Activated CD8-positive, alpha-beta memory T cell treated with anti-CD3 and anti-CD28 coated beads, Interleukin-2, amount 50 U/mL, for 48 hours (primary cell): ENCODE results near the gene RAP1B.
"Not testable (repeated sequence)": the region's sequence is repeated elsewhere in the genome, so short reads cannot be mapped to it uniquely, and the experiment has no call there.

ENCODE experiments used
- DNase-seq: peaks from one replicate; pipeline ENCODE4 v3.0.0-alpha.2; 2020

Gene RAP1B

DNA sequence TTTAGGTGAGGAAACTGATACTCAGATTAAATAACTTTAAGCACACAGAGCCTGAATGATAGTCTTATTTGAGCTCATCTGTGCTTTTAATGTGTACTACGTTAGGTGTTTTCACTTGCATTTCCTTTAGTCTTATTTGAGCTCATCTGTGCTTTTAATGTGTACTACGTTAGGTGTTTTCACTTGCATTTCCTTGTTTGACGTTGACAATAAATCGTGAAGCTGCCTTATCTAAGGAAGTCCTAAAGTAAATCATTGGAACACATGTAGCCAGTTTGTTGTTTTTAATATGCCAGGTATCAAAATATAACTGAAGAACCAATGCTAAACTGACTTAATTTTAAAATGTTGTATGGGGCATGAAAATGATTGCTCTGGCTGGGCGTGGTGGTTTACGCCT lies 2.0 kb downstream of the RAP1B start:
- no peak for DNase-seq

DNA sequence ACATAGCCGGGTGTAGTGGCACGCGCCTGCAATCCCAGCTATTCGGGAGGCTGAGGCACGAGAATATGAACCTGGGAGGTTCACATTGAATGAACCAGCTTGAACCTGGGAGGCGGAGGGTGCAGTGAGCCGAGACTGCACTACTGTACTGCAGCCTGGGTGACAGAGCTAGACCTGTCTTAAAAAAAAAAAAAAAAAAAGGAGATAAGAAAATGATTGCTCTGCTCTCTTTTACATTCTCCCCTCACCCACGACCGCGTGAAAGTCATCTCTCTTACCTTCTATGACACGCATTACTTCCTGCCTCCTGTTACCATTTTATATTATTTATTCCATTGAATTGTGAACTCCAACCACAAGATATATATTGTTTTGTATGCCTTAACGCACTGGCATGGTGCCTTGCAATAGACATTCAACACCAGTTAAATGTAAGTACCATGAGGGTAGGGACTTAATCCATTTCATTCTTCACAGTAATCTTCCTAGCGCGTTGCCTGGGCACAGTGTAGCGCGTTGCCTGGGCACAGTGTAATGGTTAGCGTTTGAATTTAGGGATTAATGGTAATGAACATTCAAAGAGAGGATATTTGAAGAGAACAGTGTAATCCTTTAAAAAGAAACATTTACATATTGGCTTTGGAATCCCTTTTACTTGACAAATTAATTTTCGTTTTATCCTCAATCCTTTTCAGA lies 2.7 kb downstream of the RAP1B start:
- DNase-seq = no peak

DNA sequence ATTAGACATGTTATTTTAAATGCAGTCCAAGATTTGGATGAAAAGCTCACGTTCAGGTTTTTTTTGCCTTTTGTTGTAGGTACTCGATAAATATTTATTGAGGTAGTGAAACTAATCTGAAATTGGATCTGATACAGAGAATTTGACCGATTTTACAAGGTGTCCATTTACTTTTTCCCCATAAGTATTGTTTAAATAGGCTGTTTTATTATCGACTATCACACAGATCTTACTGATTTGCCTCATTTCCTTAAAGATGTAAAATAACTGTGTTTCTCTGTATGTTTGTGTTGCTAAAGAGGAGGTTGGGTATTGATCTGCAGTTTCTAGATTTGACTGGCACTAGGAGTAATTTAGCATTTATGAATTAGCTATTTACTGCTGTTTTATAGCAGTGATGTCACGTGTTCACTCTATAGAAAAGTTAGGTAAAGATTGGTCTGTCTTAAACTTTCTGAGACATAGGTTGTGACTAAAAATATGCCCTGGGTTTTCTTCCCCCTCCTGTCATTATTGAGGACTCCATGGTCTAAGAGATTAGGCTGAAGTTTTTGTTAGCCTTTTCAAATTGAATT lies 3.5 kb downstream of the RAP1B start:
- DNase-seq = no peak

GRCh38 chr12:68614769-68615168 lies 4.1 kb downstream of the RAP1B start:
- no peak for DNase-seq

DNA sequence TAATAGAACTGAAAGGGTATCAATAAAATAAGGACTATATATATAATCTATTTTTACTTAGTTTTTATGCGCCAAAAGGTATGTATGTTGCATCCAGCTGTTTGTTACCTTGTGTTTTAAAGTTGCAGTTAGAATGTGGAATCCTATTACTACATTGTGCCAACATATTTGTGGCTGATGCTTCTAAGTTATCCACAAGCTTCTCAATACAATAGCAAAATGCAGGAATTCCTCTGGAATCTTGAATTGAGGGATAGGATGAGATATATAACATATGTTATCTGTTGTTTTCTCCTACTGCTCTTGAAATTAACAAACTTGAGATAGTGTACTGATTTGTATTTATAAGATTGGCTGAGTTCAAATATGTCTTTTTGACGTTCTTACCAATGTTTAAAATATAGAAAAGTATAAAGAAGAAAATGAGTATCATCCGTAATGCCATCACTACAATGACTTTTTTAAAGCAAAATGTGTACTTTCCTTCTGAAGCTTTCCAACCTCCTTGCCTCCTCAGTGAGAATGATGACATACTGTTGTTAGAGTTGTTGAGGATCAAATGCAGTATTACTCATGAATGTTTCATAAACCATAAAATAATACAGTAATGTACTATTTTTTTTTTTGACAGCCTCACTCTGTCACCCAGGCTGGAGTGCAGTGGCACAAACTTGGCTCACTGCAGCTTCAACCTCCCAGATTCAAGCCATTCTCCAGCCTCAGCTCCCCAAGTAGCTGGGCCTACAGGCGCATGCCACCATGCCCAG lies 6.6 kb downstream of the RAP1B start:
- no peak for DNase-seq

GRCh38 chr12:68619541-68619940 lies 8.8 kb downstream of the RAP1B start:
- no peak for DNase-seq

GRCh38 chr12:68620519-68621471 lies 10.1 kb downstream of the RAP1B start:
- DNase-seq = no peak

DNA sequence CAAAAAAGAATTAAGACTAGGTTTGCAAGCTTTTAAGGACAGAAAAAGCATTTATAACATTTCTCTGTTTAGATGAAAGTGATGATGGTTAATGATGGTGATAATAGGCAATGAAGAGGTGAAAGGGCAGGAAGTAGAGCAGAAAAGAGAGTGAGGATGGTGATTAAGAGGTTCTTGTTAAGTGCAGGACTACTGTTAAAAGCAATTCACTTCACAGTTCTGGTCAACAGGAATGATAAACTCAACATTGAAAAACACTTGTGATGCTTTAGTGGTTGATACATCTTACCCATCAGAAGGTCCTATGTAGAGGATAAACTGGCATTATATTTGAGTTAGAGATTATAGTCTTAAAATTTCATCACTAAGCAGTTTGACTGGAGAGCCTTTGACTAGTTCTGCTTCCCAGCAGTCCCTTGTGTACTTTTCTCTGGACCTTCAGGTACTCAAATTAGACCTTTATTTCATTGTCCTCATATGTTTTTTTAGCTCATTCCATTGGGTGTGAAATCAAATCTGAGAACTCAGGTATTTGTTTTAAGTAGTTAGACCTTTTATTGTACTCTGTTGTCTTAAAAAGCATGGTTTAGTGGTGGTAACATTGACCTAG lies 10.9 kb downstream of the RAP1B start:
- no peak for DNase-seq

- no peak for DNase-seq
These were observed 11.6 kb downstream of the RAP1B start for GRCh38 chr12:68622250-68622649.

DNA sequence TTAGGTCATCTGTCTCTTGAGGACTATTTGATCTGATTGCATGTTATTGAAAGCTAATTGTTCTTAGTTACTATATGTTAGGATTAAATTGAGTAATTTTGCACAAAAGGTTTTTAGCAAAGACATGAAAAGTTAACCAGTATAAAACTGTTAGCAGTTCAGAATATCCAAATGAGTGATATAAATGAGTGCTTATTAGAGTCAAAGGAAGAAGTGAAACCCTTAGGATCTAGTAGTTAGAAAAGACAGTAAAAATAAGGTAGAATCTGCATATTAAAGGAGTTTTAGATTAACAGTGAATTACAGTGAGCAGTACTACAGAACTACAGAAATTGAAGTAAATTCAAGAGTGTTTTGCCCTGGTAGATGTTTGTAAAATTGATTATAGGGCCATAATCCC lies 12.4 kb downstream of the RAP1B start:
- no peak for DNase-seq

DNA sequence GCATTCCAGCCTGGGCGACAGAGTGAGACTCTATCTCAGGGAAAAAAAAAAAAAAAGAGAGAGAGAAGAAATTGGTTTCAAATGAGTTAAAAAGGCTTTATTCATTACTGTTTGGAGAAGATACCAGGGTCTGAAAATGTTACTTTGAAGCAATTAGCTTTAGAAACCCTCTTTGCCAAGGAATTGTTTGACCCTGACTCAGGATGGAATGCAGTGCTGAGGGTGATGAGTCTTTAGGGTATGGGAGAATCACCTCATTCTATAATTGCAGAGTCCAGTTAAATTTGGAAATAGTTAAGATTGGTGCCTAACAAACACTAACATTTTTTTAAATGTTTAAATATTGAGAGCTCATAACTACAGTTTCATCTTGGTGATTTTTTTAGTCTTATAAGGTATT lies 13.3 kb downstream of the RAP1B start:
- no peak for DNase-seq

- no peak for DNase-seq
These were observed 14.2 kb downstream of the RAP1B start for GRCh38 chr12:68624933-68625332.

DNA sequence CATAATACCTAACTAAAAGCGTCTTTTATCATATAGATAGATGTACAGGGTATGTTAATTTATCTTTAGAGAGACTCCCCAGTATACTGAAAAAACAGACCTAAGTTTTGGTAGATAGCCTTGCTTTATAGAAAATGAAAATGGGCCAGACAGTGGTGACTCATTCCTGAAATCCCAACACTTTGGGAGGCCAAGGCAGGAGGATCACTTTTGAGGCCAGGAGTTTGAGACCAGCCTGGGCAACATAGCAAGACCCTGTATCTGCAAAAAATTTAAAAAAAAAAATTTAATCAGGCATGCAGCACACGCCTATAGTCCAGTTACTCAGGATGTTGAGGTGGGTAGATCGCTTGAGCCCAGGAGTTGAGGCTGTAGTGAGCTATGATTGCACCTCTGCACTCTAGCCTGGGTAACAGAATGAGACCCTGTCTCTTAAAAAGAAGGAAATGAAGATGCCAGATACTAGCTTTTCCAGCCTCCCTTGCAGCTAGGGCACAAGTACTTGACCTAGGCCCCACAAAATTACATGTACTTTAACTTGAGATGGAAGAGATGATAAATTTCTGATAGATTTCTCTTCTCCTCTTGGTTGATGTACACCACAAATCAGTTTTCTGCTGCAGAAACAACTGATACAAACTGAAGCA lies 17.1 kb downstream of the RAP1B start:
- no peak for DNase-seq

DNA sequence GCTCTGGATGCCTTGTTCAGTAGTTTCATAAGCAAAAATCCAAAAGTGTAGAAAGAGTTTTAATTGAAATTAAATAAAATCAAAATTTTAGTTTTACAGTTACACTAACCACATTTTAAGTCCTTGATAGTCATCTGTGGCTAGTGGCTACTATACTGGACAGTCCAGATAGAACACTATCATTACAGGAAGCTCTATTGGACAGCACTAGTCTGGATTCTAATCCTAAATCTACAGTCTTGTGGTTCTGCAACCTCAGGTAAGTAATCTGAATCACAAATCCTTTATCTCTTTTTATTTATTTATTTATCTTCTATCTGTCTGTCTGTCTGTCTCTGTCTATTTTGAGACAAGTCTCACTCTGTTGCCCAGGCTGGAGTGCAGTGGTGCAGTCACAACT lies 18.0 kb downstream of the RAP1B start:
- no peak for DNase-seq

DNA sequence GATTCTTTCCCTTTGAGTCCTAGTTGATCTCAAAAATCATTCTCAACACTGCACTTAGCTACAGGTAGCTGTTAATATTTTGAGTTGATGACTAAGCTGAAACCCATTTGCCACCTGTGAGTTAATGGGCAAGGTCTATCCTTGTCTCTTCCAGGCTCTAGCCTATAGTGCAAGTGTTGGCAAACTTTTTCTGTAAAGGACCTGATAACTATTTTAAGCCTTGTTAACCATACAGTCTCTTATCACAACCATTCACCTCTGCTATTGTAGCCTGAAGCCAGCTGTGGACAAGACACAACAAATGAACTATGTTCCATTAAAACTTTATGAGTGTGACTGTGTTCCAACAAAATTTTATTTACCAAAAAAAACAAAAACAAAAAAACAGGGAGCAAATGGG lies 19.4 kb downstream of the RAP1B start:
- DNase-seq = no peak

- no peak for DNase-seq
These were observed 19.9 kb downstream of the RAP1B start for GRCh38 chr12:68630598-68630997.

DNA sequence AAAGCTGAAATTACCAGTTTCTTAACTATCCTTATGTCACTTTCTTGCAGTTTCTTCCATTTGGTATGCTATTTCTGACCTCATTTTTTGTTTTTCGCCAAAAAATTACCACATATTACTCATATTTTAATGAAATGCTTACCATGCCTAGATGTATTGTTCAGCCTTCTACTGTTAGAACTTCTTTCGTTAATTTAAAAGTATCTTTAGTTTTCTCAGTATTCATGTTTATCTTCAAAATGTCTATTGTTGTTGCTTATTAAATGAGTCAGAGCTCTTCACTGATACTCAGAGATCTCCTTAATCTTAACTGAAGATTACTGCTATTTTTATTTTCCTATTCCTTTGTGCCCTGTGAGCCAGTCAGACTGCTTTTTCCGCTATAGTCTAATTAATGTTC lies 20.5 kb downstream of the RAP1B start:
- DNase-seq = no peak

- no peak for DNase-seq
These were observed 21.8 kb downstream of the RAP1B start for GRCh38 chr12:68632486-68632885.

- no peak for DNase-seq
These were observed 23.2 kb downstream of the RAP1B start for GRCh38 chr12:68633614-68634558.

DNA sequence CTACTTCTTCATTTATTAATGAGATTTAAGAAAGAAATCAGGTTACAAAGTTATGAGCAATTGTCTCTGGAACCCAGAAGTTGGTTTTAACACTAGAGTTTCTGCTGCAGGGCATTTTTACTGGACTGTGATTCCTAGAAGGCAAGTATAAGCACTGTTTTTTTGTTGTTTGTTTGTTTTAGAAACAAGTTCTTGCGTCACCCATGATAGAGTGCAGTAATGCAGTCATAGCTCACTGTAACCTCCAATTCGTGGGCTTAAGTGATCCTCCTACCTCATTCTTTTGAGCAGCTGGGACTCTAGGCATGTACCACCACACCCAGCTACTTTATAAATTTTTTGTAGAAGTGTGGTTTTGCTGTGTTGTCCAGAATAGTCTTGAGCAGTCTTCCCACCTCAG lies 25.6 kb downstream of the RAP1B start:
- no peak for DNase-seq

GRCh38 chr12:68637439-68637838 lies 26.7 kb downstream of the RAP1B start:
- DNase-seq = not testable (repeated sequence)
